Osteocyte (in vitro differentiated cells): ENCODE measurements around the gene MEIS2. TPM values are rescaled to one million over a fixed set of nuclear protein-coding genes. Genes with fewer than 3 reads are reported as not detected.

Experiments
- DNase-seq: peaks from one replicate; pipeline ENCODE4 v3.0.0; 2021; ENCODE audit warnings: mixed read lengths; ENCODE audit not compliant: unreplicated experiment; ENCODE audit errors: extremely low spot score
- H3K27ac Mint-ChIP-seq: one replicate; pipeline ENCODE4 v1.8.0; 2021; ENCODE audit warnings: mild to moderate bottlenecking, mixed read lengths; ENCODE audit not compliant: unreplicated experiment
- H3K27me3 Mint-ChIP-seq: one replicate; pipeline ENCODE4 v1.8.0; 2021; ENCODE audit warnings: mixed read lengths; ENCODE audit not compliant: unreplicated experiment
- H3K36me3 Mint-ChIP-seq: one replicate; pipeline ENCODE4 v1.8.0; 2021; ENCODE audit warnings: mixed read lengths; ENCODE audit not compliant: unreplicated experiment
- H3K4me1 Mint-ChIP-seq: one replicate; pipeline ENCODE4 v1.8.0; 2021; ENCODE audit warnings: mixed read lengths; ENCODE audit not compliant: unreplicated experiment
- H3K4me3 Mint-ChIP-seq: one replicate; pipeline ENCODE4 v1.8.0; 2021; ENCODE audit warnings: mild to moderate bottlenecking, moderate library complexity, mixed read lengths; ENCODE audit not compliant: unreplicated experiment
- H3K9me3 Mint-ChIP-seq: one replicate; pipeline ENCODE4 v1.8.0; 2021; ENCODE audit warnings: mixed read lengths; ENCODE audit not compliant: unreplicated experiment
- CTCF ChIP-seq: fragments of 200-600 bp; sonication (generic); IDR thresholded peaks from 2 replicates; pipeline ENCODE4 v1.5.0; 2021; ENCODE audit warnings: antibody characterized with exemption, mild to moderate bottlenecking, moderate library complexity
- total RNA-seq: library from RNA; stranded (reverse); gene quantifications from 2 replicates; pipeline ENCODE4 v1.2.1, GENCODE V29; 2021

The MEIS2 gene
- total RNA-seq, 1 donor from 2014 or later: 79.9 TPM

- no peak for TF ChIP-seq CTCF
- no peak for DNase-seq
- Mint-ChIP-seq H3K9me3 (no peaks in the 10 kb centered on the region), H3K27ac (peak overlapping the region; percentile 100), H3K4me1 (peaks cover 47% of the 10 kb centered on the region), H3K4me3 (peak overlapping the region; percentile 99), H3K27me3 (no peaks in the 10 kb centered on the region), H3K36me3 (peaks cover 26% of the 10 kb centered on the region)
Observed at GRCh38 chr15:37095770-37096557, 4.4 kb downstream of the MEIS2 start.

- Mint-ChIP-seq H3K9me3 (no peaks in the 10 kb centered on the region), H3K27me3 (no peaks in the 10 kb centered on the region), H3K27ac (peak overlapping the region; percentile 100), H3K4me1 (peaks cover 53% of the 10 kb centered on the region), H3K4me3 (peak overlapping the region; percentile 99), H3K36me3 (peaks cover 29% of the 10 kb centered on the region)
- no peak for TF ChIP-seq CTCF
- peak; percentile 83 for DNase-seq
Observed at GRCh38 chr15:37094915-37095711, 5.2 kb downstream of the MEIS2 start.

GRCh38 chr15:37094333-37094914, 5.9 kb downstream of the MEIS2 start:
- Mint-ChIP-seq H3K36me3 (peaks cover 27% of the 10 kb centered on the region), H3K27me3 (no peaks in the 10 kb centered on the region), H3K4me1 (peaks cover 53% of the 10 kb centered on the region), H3K4me3 (peak overlapping the region; percentile 99), H3K27ac (peak overlapping the region; percentile 100), H3K9me3 (no peaks in the 10 kb centered on the region)
- no peak for DNase-seq
- TF ChIP-seq CTCF: no peak

GRCh38 chr15:37093480-37094332, 6.6 kb downstream of the MEIS2 start:
- TF ChIP-seq CTCF: no peak
- Mint-ChIP-seq H3K27ac (peak overlapping the region; percentile 100), H3K4me1 (peaks cover 59% of the 10 kb centered on the region), H3K27me3 (no peaks in the 10 kb centered on the region), H3K36me3 (peaks cover 33% of the 10 kb centered on the region), H3K9me3 (no peaks in the 10 kb centered on the region), H3K4me3 (peak overlapping the region; percentile 99)
- no peak for DNase-seq
